ENCODE data around the gene CEP164. TPM values are rescaled to one million over a fixed set of nuclear protein-coding genes. Genes with fewer than 3 reads are reported as not detected.

The CEP164 gene
- total RNA-seq, 1 experiment from 2014 or later = 22.2 TPM

DNA sequence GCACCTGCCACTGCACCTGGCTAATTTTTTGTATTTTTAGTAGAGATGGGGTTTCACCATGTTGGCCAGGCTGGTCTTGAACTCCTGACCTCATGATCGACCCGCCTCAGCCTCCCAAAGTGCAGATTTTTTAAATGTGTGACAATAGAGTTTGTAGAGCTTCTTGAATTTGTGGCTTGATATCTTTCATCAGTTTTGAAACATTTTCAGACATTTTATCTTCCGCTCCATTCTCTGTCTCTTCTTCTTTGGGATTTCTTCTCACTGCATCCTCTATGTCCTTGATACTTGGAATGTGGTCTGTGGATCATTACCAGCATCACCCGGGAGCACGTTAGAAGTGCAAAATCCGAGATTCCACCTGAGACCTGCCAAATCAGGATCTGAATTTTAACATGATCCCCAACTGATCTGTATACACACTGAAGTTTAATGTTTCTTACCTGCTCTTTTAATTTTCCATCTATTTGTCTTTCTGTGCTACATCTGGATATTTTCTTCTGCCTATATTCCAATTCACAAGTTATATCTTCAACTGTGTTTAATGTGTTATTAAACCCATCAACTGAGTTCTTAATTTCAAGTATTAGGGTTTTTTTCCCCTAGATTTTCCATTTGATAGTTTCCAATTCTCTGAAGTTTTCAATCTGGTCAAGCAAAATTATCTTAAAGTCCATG, 126.4 kb downstream of the CEP164 start:
- RAD21 ChIA-PET (ENCODE audit: low non-redundant PET in 1 of 2, low total read pairs in 2 of 2, uncharacterized antibody in 2 of 2, unreplicated experiment in 2 of 2) = no interaction called here
- Histone ChIP-seq H4K20me1 (ENCODE audit: insufficient read depth) (no peaks in the 10 kb centered on the region), H3K9ac (ENCODE audit: low read length) (no peak overlapping the region), H3K4me2 (ENCODE audit: low read length) (no peak overlapping the region), H3K79me2 (ENCODE audit: insufficient read depth, low read length) (no peaks in the 10 kb centered on the region), H3K4me3 (replicated peaks in 1 of 2; ENCODE audit: low read depth in 1 of 2, low read length in 2 of 2) (no peak overlapping the region), H2AFZ (ENCODE audit: low read depth, low read length, poor library complexity, severe bottlenecking) (no peak overlapping the region), H3K27me3 (ENCODE audit: insufficient read depth, low read length) (no peaks in the 10 kb centered on the region), H3K9me2 (ENCODE audit: insufficient read depth) (no peaks in the 10 kb centered on the region), H3K27ac (ENCODE audit: low read depth, low read length) (no peak overlapping the region), H3K36me3 (ENCODE audit: control insufficient read depth in 1 of 2, insufficient read depth in 2 of 2, low read length in 2 of 2) (no peaks in the 10 kb centered on the region), H3K4me1 (ENCODE audit: control insufficient read depth in 1 of 2, insufficient read depth in 2 of 2, low read length in 2 of 2) (no peaks in the 10 kb centered on the region), H3K9me3 (ENCODE audit: control insufficient read depth in 1 of 2, insufficient read depth in 1 of 2, low read depth in 1 of 2, low read length in 2 of 2) (no peaks in the 10 kb centered on the region)
- TF ChIP-seq POLR2AphosphoS5 (IDR thresholded peaks at IDR 0.05; ENCODE audit: low read depth, low read length) (no peak), YY1 (IDR thresholded peaks at IDR 0.05; ENCODE audit: extremely low read depth, insufficient replicate concordance, low read depth, low read length) (no peak), ELF1 (IDR thresholded peaks at IDR 0.05; ENCODE audit: borderline replicate concordance, low read depth) (no peak), RAD21 (IDR thresholded peaks at IDR 0.05; ENCODE audit: low read depth) (no peak)
- intact Hi-C loops (cut with micrococcal nuclease) = no loop called here
- POLR2A ChIA-PET = no interaction called here
- DNase-seq (ENCODE audit: low read depth, low spot score) (no peak), ATAC-seq (no peak)
- no TSS peak for BruUV-seq (replicated peaks)
- CTCF ChIA-PET = no interaction called here

DNA sequence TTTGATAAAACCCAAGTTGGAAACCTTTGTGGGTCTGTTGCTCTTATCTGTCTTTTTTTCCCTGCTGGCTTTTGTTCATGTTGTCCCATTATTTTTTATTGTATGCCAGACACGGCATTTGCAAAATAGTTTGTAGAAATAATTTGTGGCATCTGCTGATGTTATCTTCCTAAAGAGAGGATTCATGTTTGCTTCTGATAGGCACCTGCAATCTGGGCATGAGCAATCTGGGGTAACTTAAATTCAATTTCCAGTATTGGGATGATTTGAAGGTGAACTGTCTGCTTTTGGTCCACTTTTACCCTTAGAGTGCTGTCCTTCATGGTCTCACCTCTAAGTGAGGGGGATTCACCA, 126.9 kb downstream of the CEP164 start:
- DNase-seq (ENCODE audit: low read depth, low spot score) (no peak), ATAC-seq (no peak)
- no peak overlapping the region for H3K9ac ChIP-seq (ENCODE audit: low read length)
- no peak overlapping the region for H2AFZ ChIP-seq (ENCODE audit: low read depth, low read length, poor library complexity, severe bottlenecking)
- intact Hi-C loops (cut with micrococcal nuclease) = no loop called here
- no peaks in the 10 kb centered on the region for H4K20me1 ChIP-seq (ENCODE audit: insufficient read depth)
- H3K9me2 ChIP-seq (ENCODE audit: insufficient read depth) = no peaks in the 10 kb centered on the region
- no peaks in the 10 kb centered on the region for H3K36me3 ChIP-seq (ENCODE audit: control insufficient read depth in 1 of 2, insufficient read depth in 2 of 2, low read length in 2 of 2)
- no peak overlapping the region for H3K27ac ChIP-seq (ENCODE audit: low read depth, low read length)
- H3K27me3 ChIP-seq (ENCODE audit: insufficient read depth, low read length) = no peaks in the 10 kb centered on the region
- RAD21 ChIA-PET (ENCODE audit: low non-redundant PET in 1 of 2, low total read pairs in 2 of 2, uncharacterized antibody in 2 of 2, unreplicated experiment in 2 of 2) = no interaction called here
- CTCF ChIA-PET = no interaction called here
- BruUV-seq (replicated peaks) = no TSS peak
- no peak overlapping the region for H3K4me2 ChIP-seq (ENCODE audit: low read length)
- no peaks in the 10 kb centered on the region for H3K9me3 ChIP-seq (ENCODE audit: control insufficient read depth in 1 of 2, insufficient read depth in 1 of 2, low read depth in 1 of 2, low read length in 2 of 2)
- no peaks in the 10 kb centered on the region for H3K4me1 ChIP-seq (ENCODE audit: control insufficient read depth in 1 of 2, insufficient read depth in 2 of 2, low read length in 2 of 2)
- TF ChIP-seq CEBPB (IDR thresholded peaks at IDR 0.05; ENCODE audit: low read depth) = no peak
- no peak for TF ChIP-seq YY1 (IDR thresholded peaks at IDR 0.05; ENCODE audit: extremely low read depth, insufficient replicate concordance, low read depth, low read length)
- no peak for TF ChIP-seq SIN3A (IDR thresholded peaks at IDR 0.05; ENCODE audit: low read depth)
- TF ChIP-seq, protein P1, sequence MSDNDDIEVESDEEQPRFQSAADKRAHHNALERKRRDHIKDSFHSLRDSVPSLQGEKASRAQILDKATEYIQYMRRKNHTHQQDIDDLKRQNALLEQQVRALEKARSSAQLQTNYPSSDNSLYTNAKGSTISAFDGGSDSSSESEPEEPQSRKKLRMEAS (IDR thresholded peaks at IDR 0.05) = no peak
- TF ChIP-seq, protein P2, sequence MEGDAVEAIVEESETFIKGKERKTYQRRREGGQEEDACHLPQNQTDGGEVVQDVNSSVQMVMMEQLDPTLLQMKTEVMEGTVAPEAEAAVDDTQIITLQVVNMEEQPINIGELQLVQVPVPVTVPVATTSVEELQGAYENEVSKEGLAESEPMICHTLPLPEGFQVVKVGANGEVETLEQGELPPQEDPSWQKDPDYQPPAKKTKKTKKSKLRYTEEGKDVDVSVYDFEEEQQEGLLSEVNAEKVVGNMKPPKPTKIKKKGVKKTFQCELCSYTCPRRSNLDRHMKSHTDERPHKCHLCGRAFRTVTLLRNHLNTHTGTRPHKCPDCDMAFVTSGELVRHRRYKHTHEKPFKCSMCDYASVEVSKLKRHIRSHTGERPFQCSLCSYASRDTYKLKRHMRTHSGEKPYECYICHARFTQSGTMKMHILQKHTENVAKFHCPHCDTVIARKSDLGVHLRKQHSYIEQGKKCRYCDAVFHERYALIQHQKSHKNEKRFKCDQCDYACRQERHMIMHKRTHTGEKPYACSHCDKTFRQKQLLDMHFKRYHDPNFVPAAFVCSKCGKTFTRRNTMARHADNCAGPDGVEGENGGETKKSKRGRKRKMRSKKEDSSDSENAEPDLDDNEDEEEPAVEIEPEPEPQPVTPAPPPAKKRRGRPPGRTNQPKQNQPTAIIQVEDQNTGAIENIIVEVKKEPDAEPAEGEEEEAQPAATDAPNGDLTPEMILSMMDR (IDR thresholded peaks at IDR 0.05 in 2 of 3, conservative IDR thresholded peaks at IDR 0.05 in 1 of 3; ENCODE audit: borderline replicate concordance in 1 of 3, insufficient read depth in 1 of 3, low read depth in 2 of 3, low read length in 2 of 3) = no peak
- TF ChIP-seq, protein P3, sequence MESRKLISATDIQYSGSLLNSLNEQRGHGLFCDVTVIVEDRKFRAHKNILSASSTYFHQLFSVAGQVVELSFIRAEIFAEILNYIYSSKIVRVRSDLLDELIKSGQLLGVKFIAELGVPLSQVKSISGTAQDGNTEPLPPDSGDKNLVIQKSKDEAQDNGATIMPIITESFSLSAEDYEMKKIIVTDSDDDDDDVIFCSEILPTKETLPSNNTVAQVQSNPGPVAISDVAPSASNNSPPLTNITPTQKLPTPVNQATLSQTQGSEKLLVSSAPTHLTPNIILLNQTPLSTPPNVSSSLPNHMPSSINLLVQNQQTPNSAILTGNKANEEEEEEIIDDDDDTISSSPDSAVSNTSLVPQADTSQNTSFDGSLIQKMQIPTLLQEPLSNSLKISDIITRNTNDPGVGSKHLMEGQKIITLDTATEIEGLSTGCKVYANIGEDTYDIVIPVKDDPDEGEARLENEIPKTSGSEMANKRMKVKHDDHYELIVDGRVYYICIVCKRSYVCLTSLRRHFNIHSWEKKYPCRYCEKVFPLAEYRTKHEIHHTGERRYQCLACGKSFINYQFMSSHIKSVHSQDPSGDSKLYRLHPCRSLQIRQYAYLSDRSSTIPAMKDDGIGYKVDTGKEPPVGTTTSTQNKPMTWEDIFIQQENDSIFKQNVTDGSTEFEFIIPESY (IDR thresholded peaks at IDR 0.05; ENCODE audit: extremely low read depth, insufficient replicate concordance, low read length) = no peak
- no peak for TF ChIP-seq ZFX (IDR thresholded peaks at IDR 0.05)
- TF ChIP-seq TCF7L2 (IDR thresholded peaks at IDR 0.05; ENCODE audit: borderline replicate concordance, extremely low read depth, insufficient read depth, insufficient read length) = no peak
- TF ChIP-seq JUND (IDR thresholded peaks at IDR 0.05) = no peak
- TF ChIP-seq ELF1 (IDR thresholded peaks at IDR 0.05; ENCODE audit: borderline replicate concordance, low read depth) = no peak
- POLR2A ChIA-PET = no interaction called here
- H3K4me3 ChIP-seq (replicated peaks in 1 of 2; ENCODE audit: low read depth in 1 of 2, low read length in 2 of 2) = no peak overlapping the region
- H3K79me2 ChIP-seq (ENCODE audit: insufficient read depth, low read length) = no peaks in the 10 kb centered on the region
